A673 (cell line): Measurements from ENCODE around the gene PSD2. TPM values are rescaled to one million over a fixed set of nuclear protein-coding genes. Genes with fewer than 3 reads are reported as not detected.

Source experiments
- BruUV-seq: library from RNA; stranded (reverse); fragments of 400-500 nt; replicated peaks from 2 replicates; lab custom pipeline; 2021; lab: Mats Ljungman, UMichigan
- CTCF ChIA-PET: fragments of 300-600 bp; sonication (Branson Sonifier 250); formaldehyde crosslinking; loops from one replicate; lab custom pipeline; 2022; ENCODE audit warnings: antibody characterized with exemption; lab: Charles Lee
- POLR2A ChIA-PET: fragments of 300-600 bp; sonication (Branson Sonifier 250); formaldehyde crosslinking; loops from one replicate; lab custom pipeline; 2022; ENCODE audit warnings: antibody characterized with exemption; ENCODE audit not compliant: low non-redundant PET; lab: Charles Lee
- DNase-seq: peaks from one replicate; pipeline ENCODE4 v3.0.0-alpha.2; 2015; ENCODE audit warnings: low spot score
- H3K27ac ChIP-seq: fragments of 200-600 bp; sonication (generic); 2 replicates; pipeline ENCODE4 v1.5.1; 2016; ENCODE audit warnings: mixed run types, low read depth, mild to moderate bottlenecking, mixed read lengths, antibody characterized with exemption, low read length; ENCODE audit not compliant: poor library complexity, severe bottlenecking
- H3K27me3 ChIP-seq: fragments of 200-600 bp; sonication (generic); replicated peaks from 2 replicates; pipeline ENCODE4 v1.6.1; 2017; ENCODE audit warnings: mixed run types, low read depth, mild to moderate bottlenecking, mixed read lengths, antibody characterized with exemption, low read length; ENCODE audit not compliant: insufficient read depth, poor library complexity
- H3K36me3 ChIP-seq: fragments of 200-600 bp; sonication (generic); 2 replicates; pipeline ENCODE4 v1.6.1; 2016; ENCODE audit warnings: mixed run types, mild to moderate bottlenecking, mixed read lengths, antibody characterized with exemption, low read length; ENCODE audit not compliant: insufficient read depth, poor library complexity, severe bottlenecking
- H3K4me1 ChIP-seq: fragments of 200-600 bp; sonication (generic); 2 replicates; pipeline ENCODE4 v1.6.1; 2017; ENCODE audit warnings: mixed run types, mild to moderate bottlenecking, mixed read lengths, antibody characterized with exemption, low read length; ENCODE audit not compliant: insufficient read depth, poor library complexity, severe bottlenecking
- H3K4me3 ChIP-seq: fragments of 200-600 bp; sonication (generic); 2 replicates; pipeline ENCODE4 v1.5.1; 2016; ENCODE audit warnings: low read depth, mixed run types, mild to moderate bottlenecking, mixed read lengths, low read length; ENCODE audit not compliant: poor library complexity, severe bottlenecking
- H3K9me3 ChIP-seq: fragments of 200-600 bp; sonication (generic); 2 replicates; pipeline ENCODE4 v1.6.1; 2016; ENCODE audit warnings: mixed run types, low read depth, mild to moderate bottlenecking, mixed read lengths, antibody characterized with exemption, low read length; ENCODE audit not compliant: poor library complexity, severe bottlenecking
- CTCF ChIP-seq: fragments of 300-800, 200-600 bp; sonication (generic); conservative IDR thresholded peaks from 2 replicates; pipeline ENCODE4 v1.5.1; 2017; ENCODE audit warnings: low read depth, mild to moderate bottlenecking, antibody characterized with exemption, low read length, moderate library complexity, mixed read lengths
- EZH2 ChIP-seq: fragments of 200-600 bp; sonication (generic); IDR thresholded peaks from 2 replicates; pipeline ENCODE4 v1.6.1; 2017; ENCODE audit warnings: borderline replicate concordance, low read depth, mild to moderate bottlenecking, mixed read lengths, antibody characterized with exemption, low read length; ENCODE audit not compliant: poor library complexity, severe bottlenecking
- intact Hi-C: fragments of 100-400 bp; cut with micrococcal nuclease; formaldehyde crosslinking; loops from one replicate; pipeline ENCODE4 v1.10.0; 2022; ENCODE audit not compliant: unreplicated experiment
- total RNA-seq: library from RNA; stranded (reverse); gene quantifications from 2 replicates; pipeline ENCODE4 v1.2.3, GENCODE V29; 2021

Gene PSD2
- total RNA-seq, 1 experiment from 2014 or later, result 0.26 TPM

- H3K9me3 ChIP-seq, result no peaks in the 10 kb centered on the region
- H3K4me3 ChIP-seq, result no peak overlapping the region
- TF ChIP-seq CTCF (no peak), EZH2 (no peak)
- DNase-seq, result no peak
- intact Hi-C loops, result no loop called here
- no peak overlapping the region for H3K27ac ChIP-seq
- BruUV-seq, result no TSS peak
- H3K4me1 ChIP-seq, result no peaks in the 10 kb centered on the region
- POLR2A ChIA-PET, result no interaction called here
- H3K27me3 ChIP-seq, result peaks cover 20% of the 10 kb centered on the region
- H3K36me3 ChIP-seq, result no peaks in the 10 kb centered on the region
- CTCF ChIA-PET, result no interaction called here
Observed at GRCh38 chr5:139804800-139805397, 9.3 kb downstream of the PSD2 start.

DNA sequence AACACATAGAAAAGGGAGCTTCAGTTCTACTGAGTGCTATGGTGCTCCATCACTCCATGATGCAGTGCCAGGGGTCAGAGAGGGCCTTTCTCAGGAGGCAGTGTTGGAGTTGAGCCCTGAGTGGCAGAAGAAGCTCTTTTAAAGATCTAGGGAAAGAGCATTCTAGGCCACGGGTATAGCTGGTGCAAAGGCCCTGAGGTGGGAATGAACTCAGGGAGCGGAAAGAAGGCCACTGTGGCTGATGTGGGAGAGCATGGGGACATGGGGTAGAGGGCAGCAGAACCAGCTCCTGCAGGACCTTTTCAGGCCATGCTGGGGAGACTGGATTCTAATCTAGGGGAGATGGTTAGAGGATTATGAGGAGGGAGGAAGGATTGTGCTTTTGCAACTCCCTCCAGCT, 9.9 kb downstream of the PSD2 start:
- ChIA-PET CTCF (no interaction called here), POLR2A (no interaction called here)
- DNase-seq, result no peak
- intact Hi-C loops, result no loop called here
- H3K27me3 ChIP-seq, result peaks cover 16% of the 10 kb centered on the region
- H3K27ac ChIP-seq, result no peak overlapping the region
- no peak for TF ChIP-seq CTCF
- no peak for TF ChIP-seq EZH2
- no peaks in the 10 kb centered on the region for H3K36me3 ChIP-seq
- no peak overlapping the region for H3K4me3 ChIP-seq
- no peaks in the 10 kb centered on the region for H3K9me3 ChIP-seq
- BruUV-seq, result no TSS peak
- H3K4me1 ChIP-seq, result no peaks in the 10 kb centered on the region

GRCh38 chr5:139806111-139806510, 10.5 kb downstream of the PSD2 start:
- ChIA-PET POLR2A (no interaction called here), CTCF (no interaction called here)
- no peaks in the 10 kb centered on the region for H3K36me3 ChIP-seq
- BruUV-seq, result no TSS peak
- H3K27ac ChIP-seq, result no peak overlapping the region
- no peaks in the 10 kb centered on the region for H3K4me1 ChIP-seq
- intact Hi-C loops, result no loop called here
- no peak overlapping the region for H3K4me3 ChIP-seq
- TF ChIP-seq EZH2 (no peak), CTCF (no peak)
- DNase-seq, result no peak
- no peaks in the 10 kb centered on the region for H3K9me3 ChIP-seq
- peaks cover 14% of the 10 kb centered on the region for H3K27me3 ChIP-seq
